Measurements from ENCODE around the gene RDH11. TPM values are rescaled to one million over a fixed set of nuclear protein-coding genes. Genes with fewer than 3 reads are reported as not detected.

The RDH11 gene
- total and polyA plus RNA-seq, 10 of the 15 experiments (the other 5 are each of a cell fraction or from before 2014, with no cell fraction given): 49.7 to 161 (median 77.2) TPM

DNA sequence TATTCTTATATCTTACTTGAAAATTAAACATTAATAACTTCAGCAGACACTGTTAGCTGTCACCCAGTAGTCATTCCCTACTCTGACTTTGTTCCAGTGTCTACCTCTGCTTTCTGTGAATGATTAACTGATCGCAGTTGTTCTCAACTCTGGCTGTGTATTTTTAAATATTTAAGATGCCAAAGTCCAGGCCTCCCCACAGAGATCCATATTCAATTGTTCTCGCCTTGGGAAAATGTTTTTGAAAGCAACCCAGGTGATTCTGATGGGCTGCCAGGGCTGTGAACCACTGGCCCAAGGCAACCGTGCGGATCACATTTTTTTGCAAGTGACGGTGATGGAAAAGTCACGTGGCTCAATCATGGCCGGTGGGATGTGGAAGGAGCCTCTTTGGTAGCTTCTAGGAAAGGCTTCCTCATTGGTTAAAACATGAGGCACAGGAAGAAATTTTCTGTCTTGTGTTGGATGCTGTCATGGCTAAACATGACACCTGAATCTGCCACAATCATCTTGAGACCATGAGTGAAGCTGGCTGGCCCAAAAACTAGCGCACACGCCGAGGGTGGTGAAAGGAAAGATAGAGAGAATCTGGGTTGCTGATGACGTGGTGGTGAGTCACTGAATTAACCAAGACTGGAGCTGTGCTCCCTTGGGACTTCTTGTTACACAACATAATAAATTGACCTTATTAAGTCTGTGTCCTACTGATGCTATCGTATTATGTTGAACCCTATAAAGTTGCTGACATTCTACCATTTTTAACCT is 43.4 kb upstream of the RDH11 start:
- no peaks in the 10 kb centered on the region for H3K79me2 ChIP-seq (ENCODE audit: control insufficient read depth, insufficient read depth, low read length)
- DNase-seq (ENCODE audit: low read depth, low spot score) (no peak), ATAC-seq (no peak), FAIRE-seq (no peak)
- RAD21 ChIA-PET (ENCODE audit: unreplicated experiment): no interaction called here
- no peak overlapping the region for H2AFZ ChIP-seq (ENCODE audit: control insufficient read depth, low read depth, low read length)
- no peaks in the 10 kb centered on the region for H3K4me1 ChIP-seq (ENCODE audit: control insufficient read depth, insufficient read depth, low read length)
- H3K9me3 ChIP-seq (replicated peaks; ENCODE audit: control insufficient read depth, insufficient read depth, low read length): no peaks in the 10 kb centered on the region
- intact Hi-C loops (cut with micrococcal nuclease; ENCODE audit: unreplicated experiment): no loop called here
- H4K20me1 ChIP-seq (ENCODE audit: control insufficient read depth, insufficient read depth): no peaks in the 10 kb centered on the region
- no peaks in the 10 kb centered on the region for H3K36me3 ChIP-seq (ENCODE audit: control insufficient read depth in 2 of 2, insufficient read depth in 2 of 2, low read length in 1 of 2)
- H3K27me3 ChIP-seq (replicated peaks in 1 of 2; ENCODE audit: control insufficient read depth in 2 of 2, insufficient read depth in 2 of 2, low read length in 1 of 2): no peaks in the 10 kb centered on the region
- TF ChIP-seq MEF2B (IDR thresholded peaks at IDR 0.05; ENCODE audit: partially characterized antibody, poor library complexity, severe bottlenecking) (peak; percentile 20), FOS (IDR thresholded peaks at IDR 0.05; ENCODE audit: borderline replicate concordance, extremely low read depth, insufficient read length) (no peak)
- no peak overlapping the region for H3K27ac ChIP-seq (ENCODE audit: control insufficient read depth, insufficient read depth)
- in situ Hi-C loops (cut with MboI): no loop called here
- CTCF ChIA-PET: no interaction called here
- H3K9ac ChIP-seq (ENCODE audit: control insufficient read depth, insufficient read depth, low read length): no peak overlapping the region
- no peak overlapping the region for H3K4me2 ChIP-seq (ENCODE audit: control insufficient read depth, insufficient read depth)
- no TSS peak for BruUV-seq (replicated peaks)
- 48% methylated on average over 12 of the region's 12 CpGs for WGBS (ENCODE audit: insufficient coverage, insufficient replicate concordance, low lambda C conversion rate, missing lambda C conversion rate)
- SMC1A ChIA-PET (ENCODE audit: uncharacterized antibody, unreplicated experiment): no interaction called here
- POLR2A ChIA-PET: no interaction called here
- no peak overlapping the region for H3K4me3 ChIP-seq

DNA sequence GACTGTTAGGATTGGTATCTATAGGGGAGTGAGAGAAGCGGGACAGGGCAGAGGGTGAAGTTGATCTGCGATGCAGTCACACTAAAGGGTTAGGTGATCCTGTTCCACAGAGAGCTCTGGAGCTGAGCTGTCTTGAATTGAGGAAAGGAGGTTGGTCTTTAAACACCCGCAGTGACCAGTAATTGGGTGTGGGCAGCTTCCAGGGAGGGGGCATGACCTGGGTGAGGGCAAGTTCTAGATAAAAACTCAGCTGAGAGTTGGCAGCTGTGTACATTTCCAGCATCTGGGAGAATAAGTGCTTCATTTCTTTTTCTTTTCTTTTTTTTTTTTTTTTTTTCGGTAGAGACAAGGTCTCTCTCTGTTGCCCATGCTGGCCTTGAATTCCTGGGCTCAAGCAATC is 41.2 kb upstream of the RDH11 start:
- Histone ChIP-seq H3K27ac (ENCODE audit: control insufficient read depth, insufficient read depth) (no peak overlapping the region), H3K36me3 (ENCODE audit: control insufficient read depth in 2 of 2, insufficient read depth in 2 of 2, low read length in 1 of 2) (no peaks in the 10 kb centered on the region), H3K4me2 (ENCODE audit: control insufficient read depth, insufficient read depth) (no peak overlapping the region), H3K9me3 (replicated peaks; ENCODE audit: control insufficient read depth, insufficient read depth, low read length) (no peaks in the 10 kb centered on the region), H4K20me1 (ENCODE audit: control insufficient read depth, insufficient read depth) (no peaks in the 10 kb centered on the region), H2AFZ (ENCODE audit: control insufficient read depth, low read depth, low read length) (no peak overlapping the region), H3K4me1 (ENCODE audit: control insufficient read depth, insufficient read depth, low read length) (no peaks in the 10 kb centered on the region), H3K4me3 (no peak overlapping the region), H3K79me2 (ENCODE audit: control insufficient read depth, insufficient read depth, low read length) (no peaks in the 10 kb centered on the region), H3K27me3 (replicated peaks in 1 of 2; ENCODE audit: control insufficient read depth in 2 of 2, insufficient read depth in 2 of 2, low read length in 1 of 2) (no peaks in the 10 kb centered on the region), H3K9ac (ENCODE audit: control insufficient read depth, insufficient read depth, low read length) (no peak overlapping the region)
- in situ Hi-C loops (cut with MboI): no loop called here
- ChIA-PET POLR2A (no interaction called here), SMC1A (ENCODE audit: uncharacterized antibody, unreplicated experiment) (no interaction called here), RAD21 (ENCODE audit: unreplicated experiment) (no interaction called here), CTCF (interaction anchor here (1.6 kb wide), 1 partner anchor 32 kb away, joined by 5 read pairs; no protein-coding TSS in a partner anchor)
- intact Hi-C loops (cut with micrococcal nuclease; ENCODE audit: unreplicated experiment): no loop called here
- TF ChIP-seq, protein P1, sequence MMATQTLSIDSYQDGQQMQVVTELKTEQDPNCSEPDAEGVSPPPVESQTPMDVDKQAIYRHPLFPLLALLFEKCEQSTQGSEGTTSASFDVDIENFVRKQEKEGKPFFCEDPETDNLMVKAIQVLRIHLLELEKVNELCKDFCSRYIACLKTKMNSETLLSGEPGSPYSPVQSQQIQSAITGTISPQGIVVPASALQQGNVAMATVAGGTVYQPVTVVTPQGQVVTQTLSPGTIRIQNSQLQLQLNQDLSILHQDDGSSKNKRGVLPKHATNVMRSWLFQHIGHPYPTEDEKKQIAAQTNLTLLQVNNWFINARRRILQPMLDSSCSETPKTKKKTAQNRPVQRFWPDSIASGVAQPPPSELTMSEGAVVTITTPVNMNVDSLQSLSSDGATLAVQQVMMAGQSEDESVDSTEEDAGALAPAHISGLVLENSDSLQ (IDR thresholded peaks at IDR 0.05): no peak
- TF ChIP-seq POU2F2 (IDR thresholded peaks at IDR 0.05; ENCODE audit: borderline replicate concordance, low read depth, low read length) (no peak), MYC (IDR thresholded peaks at IDR 0.05; ENCODE audit: insufficient read depth, insufficient read length, insufficient replicate concordance, low read length, severe bottlenecking) (no peak)
- FAIRE-seq: no peak
- BruUV-seq (replicated peaks): no TSS peak
- WGBS (ENCODE audit: insufficient coverage, insufficient replicate concordance, low lambda C conversion rate, missing lambda C conversion rate): 62% methylated on average over 3 of the region's 4 CpGs
- no peak for DNase-seq (ENCODE audit: low read depth, low spot score)
- ATAC-seq: no peak
